Thyroid gland (tissue), 4 donors: ENCODE results near the gene TSPAN8.

Experiments used
- CTCF ChIP-seq, 6 experiments: fragments of 200-600 bp in 3 of 6; fragments of 450-650 bp in 3 of 6; sonication (generic) in 3 of 6; IDR thresholded peaks; one replicate each; pipeline ENCODE4 v1.5.1; 2016 to 2019; ENCODE audit warnings: antibody characterized with exemption in 6 of 6, mild to moderate bottlenecking in 2 of 6, inconsistent platforms in 1 of 6, moderate library complexity in 1 of 6
- POLR2A ChIP-seq, 2 donors: fragments of 450-650 bp; IDR thresholded peaks; one replicate each; pipeline ENCODE4 v1.6.1; 2017; ENCODE audit warnings: antibody characterized with exemption in 2 of 2, mild to moderate bottlenecking in 2 of 2, moderate library complexity in 1 of 2

GRCh38 chr12:71166862-71167496 is 9.2 kb upstream of the TSPAN8 start:
- TF ChIP-seq CTCF (IDR thresholded peaks at IDR 0.05) (no peak), POLR2A (IDR thresholded peaks at IDR 0.05) (no peak)
